Lower lobe of right lung (tissue), 2 donors: Measurements from ENCODE around the gene ATP2B3. TPM values are rescaled to one million over a fixed set of nuclear protein-coding genes. Genes with fewer than 3 reads are reported as not detected.
A peak's percentile ranks its signal among the peaks of the same experiment; 100 is the strongest.

Experiments used
- ATAC-seq, 2 donors: fragments of 200-7000 bp; cut with Tn5 transposase; one replicate each; pipeline ENCODE4 v1.9.1; 2020 to 2022; ENCODE audit warnings: mild to moderate bottlenecking in 2 of 2, moderate library complexity in 2 of 2
- DNase-seq: peaks from one replicate; pipeline ENCODE4 v3.0.0-alpha.2; 2020
- H3K27ac ChIP-seq: fragments of 200-600 bp; one replicate; pipeline ENCODE4 v1.8.0; 2022
- H3K27me3 ChIP-seq: fragments of 200-600 bp; one replicate; pipeline ENCODE4 v1.8.0; 2022; ENCODE audit warnings: low read depth
- H3K36me3 ChIP-seq: fragments of 200-600 bp; one replicate; pipeline ENCODE4 v1.8.0; 2022; ENCODE audit warnings: mild to moderate bottlenecking
- H3K4me1 ChIP-seq: fragments of 200-600 bp; one replicate; pipeline ENCODE4 v1.8.0; 2022
- H3K4me3 ChIP-seq: fragments of 200-600 bp; one replicate; pipeline ENCODE4 v1.8.0; 2022; ENCODE audit warnings: mild to moderate bottlenecking
- H3K9me3 ChIP-seq: fragments of 200-600 bp; one replicate; pipeline ENCODE4 v1.8.0; 2022
- CTCF ChIP-seq: fragments of 200-600 bp; IDR thresholded peaks from one replicate; pipeline ENCODE4 v1.8.0; 2022; ENCODE audit warnings: antibody characterized with exemption, mild to moderate bottlenecking
- intact Hi-C: fragments of 100-400 bp; cut with DNase I; formaldehyde crosslinking; loops from one replicate; pipeline ENCODE4 v1.11.0; 2022
- total RNA-seq: library from RNA; stranded (reverse); fragmentation: NEBNext Ultra II Directional; extraction: Animal tissue kit (Norgen Biotek cat#: 25700); gene quantifications from one replicate; pipeline ENCODE4 v1.2.1, GENCODE V29; 2021
- donor health status: DM: no; HTN: yes; CAD: no; lungs with severe emphysema.

Gene ATP2B3
- total RNA-seq, 1 donor from 2014 or later: not detected

- Histone ChIP-seq H3K4me3 (no peak overlapping the region), H3K27me3 (no peaks in the 10 kb centered on the region), H3K4me1 (peaks cover 5% of the 10 kb centered on the region), H3K36me3 (no peaks in the 10 kb centered on the region), H3K27ac (peak overlapping the region; percentile 46), H3K9me3 (no peaks in the 10 kb centered on the region)
- DNase-seq (no peak), ATAC-seq (no peak)
- TF ChIP-seq CTCF: no peak
- intact Hi-C loops: no loop called here
Measured at GRCh38 chrX:153476666-153477363, 40.6 kb upstream of the ATP2B3 start.

- peaks cover 5% of the 10 kb centered on the region for H3K4me1 ChIP-seq
- no peaks in the 10 kb centered on the region for H3K27me3 ChIP-seq
- intact Hi-C loops: no loop called here
- no peaks in the 10 kb centered on the region for H3K36me3 ChIP-seq
- H3K9me3 ChIP-seq: no peaks in the 10 kb centered on the region
- no peak for DNase-seq
- no peak overlapping the region for H3K4me3 ChIP-seq
- no peak for ATAC-seq
- peak overlapping the region; percentile 46 for H3K27ac ChIP-seq
- no peak for TF ChIP-seq CTCF
Measured at GRCh38 chrX:153477364-153477857, 40.0 kb upstream of the ATP2B3 start.

- H3K4me3 ChIP-seq: no peak overlapping the region
- no peaks in the 10 kb centered on the region for H3K9me3 ChIP-seq
- intact Hi-C loops: no loop called here
- TF ChIP-seq CTCF: no peak
- H3K4me1 ChIP-seq: peaks cover 5% of the 10 kb centered on the region
- no peaks in the 10 kb centered on the region for H3K36me3 ChIP-seq
- ATAC-seq (no peak), DNase-seq (no peak)
- no peaks in the 10 kb centered on the region for H3K27me3 ChIP-seq
- H3K27ac ChIP-seq: no peak overlapping the region
Measured at GRCh38 chrX:153477901-153478300, 39.5 kb upstream of the ATP2B3 start.

GRCh38 chrX:153478746-153479145 is 38.7 kb upstream of the ATP2B3 start:
- intact Hi-C loops: no loop called here
- Histone ChIP-seq H3K4me3 (no peak overlapping the region), H3K27me3 (no peaks in the 10 kb centered on the region), H3K4me1 (peaks cover 5% of the 10 kb centered on the region), H3K9me3 (no peaks in the 10 kb centered on the region), H3K27ac (no peak overlapping the region), H3K36me3 (no peaks in the 10 kb centered on the region)
- no peak for ATAC-seq
- no peak for DNase-seq
- TF ChIP-seq CTCF: no peak

GRCh38 chrX:153481043-153481442 is 36.4 kb upstream of the ATP2B3 start:
- no peak for ATAC-seq

More at GRCh38 chrX:153481043-153481442, 36.4 kb upstream of the ATP2B3 start:
- no peak for TF ChIP-seq CTCF
- no peak overlapping the region for H3K4me3 ChIP-seq
- H3K27ac ChIP-seq: no peak overlapping the region
- no peaks in the 10 kb centered on the region for H3K9me3 ChIP-seq
- H3K27me3 ChIP-seq: no peaks in the 10 kb centered on the region
- intact Hi-C loops: no loop called here
- H3K4me1 ChIP-seq: no peaks in the 10 kb centered on the region
- no peak for DNase-seq
- H3K36me3 ChIP-seq: no peaks in the 10 kb centered on the region
